ENCODE data around the gene IST1. TPM values are rescaled to one million over a fixed set of nuclear protein-coding genes. Genes with fewer than 3 reads are reported as not detected.

The IST1 gene
- total and polyA plus RNA-seq, 4 donors: 33.8 to 95.3 (median 53.5) TPM

- Histone ChIP-seq H3K9ac (ENCODE audit: low read depth in 1 of 2, low read length in 2 of 2) (no peak overlapping the region), H3K27ac (ENCODE audit: low read depth in 1 of 2, low read length in 2 of 2) (no peak overlapping the region), H3K27me3 (ENCODE audit: control insufficient read depth in 4 of 4, insufficient read depth in 4 of 4, low read length in 3 of 4) (no peaks in the 10 kb centered on the region), H3K9me3 (ENCODE audit: control insufficient read depth in 4 of 4, low read length in 3 of 4) (no peaks in the 10 kb centered on the region), H3K4me3 (ENCODE audit: low read depth in 1 of 3, low read length in 3 of 3) (no peak overlapping the region), H3K36me3 (ENCODE audit: control insufficient read depth in 4 of 4, insufficient read depth in 3 of 4, low read depth in 1 of 4, low read length in 3 of 4) (peaks cover 0 to 5% (median under 1%) of the 10 kb centered on the region in 4 donors), H3K4me1 (ENCODE audit: control insufficient read depth in 4 of 4, insufficient read depth in 4 of 4, low read length in 3 of 4) (no peaks in the 10 kb centered on the region)
- 92% methylated on average over 4 of the region's 4 CpGs for WGBS
- TF ChIP-seq TAF1 (conservative IDR thresholded peaks at IDR 0.05) (no peak), NR2F2 (IDR thresholded peaks at IDR 0.05) (no peak), EGR1 (IDR thresholded peaks at IDR 0.05; ENCODE audit: low read depth in 2 of 2) (no peak), HNF4A (conservative IDR thresholded peaks at IDR 0.05) (no peak), RXRA (IDR thresholded peaks at IDR 0.05) (no peak), REST (IDR thresholded peaks at IDR 0.05) (no peak), FOXA1 (IDR thresholded peaks at IDR 0.05) (no peak), SP1 (IDR thresholded peaks at IDR 0.05) (no peak), YY1 (IDR thresholded peaks at IDR 0.05) (no peak)
- TF ChIP-seq, protein P1, sequence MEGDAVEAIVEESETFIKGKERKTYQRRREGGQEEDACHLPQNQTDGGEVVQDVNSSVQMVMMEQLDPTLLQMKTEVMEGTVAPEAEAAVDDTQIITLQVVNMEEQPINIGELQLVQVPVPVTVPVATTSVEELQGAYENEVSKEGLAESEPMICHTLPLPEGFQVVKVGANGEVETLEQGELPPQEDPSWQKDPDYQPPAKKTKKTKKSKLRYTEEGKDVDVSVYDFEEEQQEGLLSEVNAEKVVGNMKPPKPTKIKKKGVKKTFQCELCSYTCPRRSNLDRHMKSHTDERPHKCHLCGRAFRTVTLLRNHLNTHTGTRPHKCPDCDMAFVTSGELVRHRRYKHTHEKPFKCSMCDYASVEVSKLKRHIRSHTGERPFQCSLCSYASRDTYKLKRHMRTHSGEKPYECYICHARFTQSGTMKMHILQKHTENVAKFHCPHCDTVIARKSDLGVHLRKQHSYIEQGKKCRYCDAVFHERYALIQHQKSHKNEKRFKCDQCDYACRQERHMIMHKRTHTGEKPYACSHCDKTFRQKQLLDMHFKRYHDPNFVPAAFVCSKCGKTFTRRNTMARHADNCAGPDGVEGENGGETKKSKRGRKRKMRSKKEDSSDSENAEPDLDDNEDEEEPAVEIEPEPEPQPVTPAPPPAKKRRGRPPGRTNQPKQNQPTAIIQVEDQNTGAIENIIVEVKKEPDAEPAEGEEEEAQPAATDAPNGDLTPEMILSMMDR (IDR thresholded peaks at IDR 0.05; ENCODE audit: low read depth, low read length, missing input control): no peak
- TF ChIP-seq, protein P2, sequence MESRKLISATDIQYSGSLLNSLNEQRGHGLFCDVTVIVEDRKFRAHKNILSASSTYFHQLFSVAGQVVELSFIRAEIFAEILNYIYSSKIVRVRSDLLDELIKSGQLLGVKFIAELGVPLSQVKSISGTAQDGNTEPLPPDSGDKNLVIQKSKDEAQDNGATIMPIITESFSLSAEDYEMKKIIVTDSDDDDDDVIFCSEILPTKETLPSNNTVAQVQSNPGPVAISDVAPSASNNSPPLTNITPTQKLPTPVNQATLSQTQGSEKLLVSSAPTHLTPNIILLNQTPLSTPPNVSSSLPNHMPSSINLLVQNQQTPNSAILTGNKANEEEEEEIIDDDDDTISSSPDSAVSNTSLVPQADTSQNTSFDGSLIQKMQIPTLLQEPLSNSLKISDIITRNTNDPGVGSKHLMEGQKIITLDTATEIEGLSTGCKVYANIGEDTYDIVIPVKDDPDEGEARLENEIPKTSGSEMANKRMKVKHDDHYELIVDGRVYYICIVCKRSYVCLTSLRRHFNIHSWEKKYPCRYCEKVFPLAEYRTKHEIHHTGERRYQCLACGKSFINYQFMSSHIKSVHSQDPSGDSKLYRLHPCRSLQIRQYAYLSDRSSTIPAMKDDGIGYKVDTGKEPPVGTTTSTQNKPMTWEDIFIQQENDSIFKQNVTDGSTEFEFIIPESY (IDR thresholded peaks at IDR 0.05): no peak
- TF ChIP-seq, protein P3, sequence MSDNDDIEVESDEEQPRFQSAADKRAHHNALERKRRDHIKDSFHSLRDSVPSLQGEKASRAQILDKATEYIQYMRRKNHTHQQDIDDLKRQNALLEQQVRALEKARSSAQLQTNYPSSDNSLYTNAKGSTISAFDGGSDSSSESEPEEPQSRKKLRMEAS (IDR thresholded peaks at IDR 0.05): no peak
- DNase-seq (ENCODE audit: low spot score): no peak
These were observed 22.1 kb upstream of the IST1 start for GRCh38 chr16:71873199-71873598.

DNA sequence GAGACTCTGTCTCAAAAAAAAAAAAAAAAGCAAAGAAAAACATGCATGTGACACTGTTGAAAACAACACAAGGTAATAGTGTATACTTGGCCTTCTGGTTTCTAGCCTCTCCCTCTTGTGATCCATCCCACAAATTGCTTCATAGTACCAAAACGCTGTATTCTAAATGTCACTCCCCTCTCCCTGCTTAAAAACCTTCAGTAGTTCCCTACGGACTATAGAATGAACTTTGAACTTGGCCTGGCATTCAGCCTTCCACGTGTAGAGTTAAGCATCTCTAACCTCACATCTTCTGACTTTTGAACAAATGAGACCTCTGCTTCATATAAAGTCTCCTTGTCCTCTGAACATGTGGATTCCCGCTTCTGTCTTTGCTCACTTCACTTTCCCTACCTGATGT lies 16.4 kb upstream of the IST1 start:
- H3K9me3 ChIP-seq (ENCODE audit: control insufficient read depth in 4 of 4, low read length in 3 of 4): no peaks in the 10 kb centered on the region
- H3K9ac ChIP-seq (ENCODE audit: low read depth in 1 of 2, low read length in 2 of 2): no peak overlapping the region
- H3K27ac ChIP-seq (ENCODE audit: low read depth in 1 of 2, low read length in 2 of 2): no peak overlapping the region
- peaks cover 0 to 5% (median 4%) of the 10 kb centered on the region in 4 donors for H3K36me3 ChIP-seq (ENCODE audit: control insufficient read depth in 4 of 4, insufficient read depth in 3 of 4, low read depth in 1 of 4, low read length in 3 of 4)
- DNase-seq (ENCODE audit: low spot score): no peak
- TF ChIP-seq RAD21 (IDR thresholded peaks at IDR 0.05) (no peak), FOXA1 (IDR thresholded peaks at IDR 0.05) (no peak), TAF1 (conservative IDR thresholded peaks at IDR 0.05) (no peak), JUND (IDR thresholded peaks at IDR 0.05) (no peak), SP1 (IDR thresholded peaks at IDR 0.05) (no peak), HNF4G (IDR thresholded peaks at IDR 0.05) (no peak), YY1 (IDR thresholded peaks at IDR 0.05) (no peak), FOXA2 (IDR thresholded peaks at IDR 0.05) (no peak), ATF3 (IDR thresholded peaks at IDR 0.05) (no peak), HNF4A (conservative IDR thresholded peaks at IDR 0.05) (peak; percentile 59), RXRA (IDR thresholded peaks at IDR 0.05) (peak in 1 of 2 donors; percentile 45)
- WGBS: 46% methylated on average over 4 of the region's 4 CpGs
- no peak overlapping the region for H3K4me3 ChIP-seq (ENCODE audit: low read depth in 1 of 3, low read length in 3 of 3)
- H3K4me1 ChIP-seq (ENCODE audit: control insufficient read depth in 4 of 4, insufficient read depth in 4 of 4, low read length in 3 of 4): peaks cover 4 to 19% (median 12%) of the 10 kb centered on the region in 4 donors
- no peaks in the 10 kb centered on the region for H3K27me3 ChIP-seq (ENCODE audit: control insufficient read depth in 4 of 4, insufficient read depth in 4 of 4, low read length in 3 of 4)
